PC-3 (cell line): ENCODE results near the gene RNU6-1. TPM values are rescaled to one million over a fixed set of nuclear protein-coding genes. Genes with fewer than 3 reads are reported as not detected.

Experiments
- ATAC-seq: fragments of 200-7000 bp; cut with Tn5 transposase; 2 replicates; pipeline ENCODE4 v1.9.1; 2020; ENCODE audit warnings: mild to moderate bottlenecking, moderate library complexity
- BruUV-seq: library from RNA; stranded (reverse); fragments of 400-500 nt; replicated peaks from 2 replicates; lab custom pipeline; 2021; lab: Mats Ljungman, UMichigan
- CTCF ChIA-PET: fragments of 300-600 bp; sonication (Branson Sonifier 250); formaldehyde crosslinking; loops from one replicate; lab custom pipeline; 2022; ENCODE audit warnings: antibody characterized with exemption; lab: Charles Lee
- POLR2A ChIA-PET: fragments of 300-600 bp; sonication (Branson Sonifier 250); formaldehyde crosslinking; loops from one replicate; lab custom pipeline; 2022; ENCODE audit warnings: antibody characterized with exemption; ENCODE audit not compliant: unreplicated experiment; lab: Charles Lee
- DNase-seq: peaks from one replicate; pipeline ENCODE4 v3.0.0-alpha.2; 2015
- H2AFZ ChIP-seq: fragments of 300-600 bp; sonication (generic); 2 replicates; pipeline ENCODE4 v1.6.0; 2016; ENCODE audit warnings: antibody characterized with exemption, low read length
- H3F3A ChIP-seq: fragments of 300-600 bp; sonication (generic); one replicate; pipeline ENCODE4 v1.6.0; 2017; ENCODE audit warnings: antibody characterized with exemption, low read length, control low read depth, mild to moderate bottlenecking; ENCODE audit not compliant: unreplicated experiment
- H3K27ac ChIP-seq: fragments of 300-600 bp; sonication (generic); 2 replicates; pipeline ENCODE4 v1.5.1; 2016; ENCODE audit warnings: mild to moderate bottlenecking, low read length
- H3K27me3 ChIP-seq: fragments of 300-600 bp; sonication (generic); 2 replicates; pipeline ENCODE4 v1.6.1; 2016; ENCODE audit warnings: low read length, mixed read lengths
- H3K36me3 ChIP-seq: fragments of 300-600 bp; sonication (generic); 2 replicates; pipeline ENCODE4 v1.6.1; 2016; ENCODE audit warnings: low read depth, mixed run types, low read length, mixed read lengths
- H3K4me1 ChIP-seq: fragments of 300-600 bp; sonication (generic); 2 replicates; pipeline ENCODE4 v1.5.1; 2016; ENCODE audit warnings: low read length; ENCODE audit not compliant: insufficient read depth
- H3K4me2 ChIP-seq: fragments of 300-600 bp; sonication (generic); 2 replicates; pipeline ENCODE4 v1.6.0; 2016; ENCODE audit warnings: low read length
- H3K4me3 ChIP-seq: fragments of 300-600 bp; sonication (generic); 2 replicates; pipeline ENCODE4 v1.5.1; 2016; ENCODE audit warnings: mild to moderate bottlenecking, low read length, mixed read lengths
- H3K79me2 ChIP-seq: fragments of 300-600 bp; sonication (generic); 2 replicates; pipeline ENCODE4 v1.6.1; 2017; ENCODE audit warnings: low read length, mixed read lengths
- H3K9ac ChIP-seq: fragments of 300-600 bp; sonication (generic); 2 replicates; pipeline ENCODE4 v1.6.0; 2016; ENCODE audit warnings: mild to moderate bottlenecking, low read length
- H3K9me2 ChIP-seq: fragments of 300-600 bp; sonication (generic); replicated peaks from 2 replicates; pipeline ENCODE4 v1.6.1; 2016; ENCODE audit warnings: mixed run types, low read length, mixed read lengths
- H3K9me3 ChIP-seq: fragments of 300-600 bp; sonication (generic); 2 replicates; pipeline ENCODE4 v1.6.1; 2016; ENCODE audit warnings: low read length, mixed read lengths
- H4K20me1 ChIP-seq: fragments of 300-600 bp; sonication (generic); 2 replicates; pipeline ENCODE4 v1.6.1; 2016; ENCODE audit warnings: low read length, mixed read lengths
- EZH2 ChIP-seq: fragments of 300-600 bp; sonication (generic); IDR thresholded peaks from one replicate; pipeline ENCODE4 v1.6.1; 2017; ENCODE audit warnings: antibody characterized with exemption, mild to moderate bottlenecking, low read length; ENCODE audit not compliant: unreplicated experiment
- EZH2phosphoT487 ChIP-seq: fragments of 300-600 bp; sonication (generic); IDR thresholded peaks from 2 replicates; pipeline ENCODE4 v1.6.1; 2018; ENCODE audit warnings: mild to moderate bottlenecking, antibody characterized with exemption, low read length, borderline replicate concordance
- intact Hi-C: fragments of 100-400 bp; cut with micrococcal nuclease; formaldehyde crosslinking; loops from 2 replicates; pipeline ENCODE4 v1.9.0; 2023
- total RNA-seq: library from RNA; depleted of rRNA; stranded (reverse); fragments of >200 nt; gene quantifications from 2 replicates; pipeline ENCODE4 v1.2.3, GENCODE V29; 2014
- TF ChIP-seq, protein P1 (sequence below): fragments of 300-600 bp; sonication (generic); conservative IDR thresholded peaks from 2 replicates; pipeline ENCODE4 v1.5.1; 2017; ENCODE audit warnings: antibody characterized with exemption, low read depth, mild to moderate bottlenecking, low read length

Gene RNU6-1
- total RNA-seq, 1 experiment from 2014 or later, result not detected

DNA sequence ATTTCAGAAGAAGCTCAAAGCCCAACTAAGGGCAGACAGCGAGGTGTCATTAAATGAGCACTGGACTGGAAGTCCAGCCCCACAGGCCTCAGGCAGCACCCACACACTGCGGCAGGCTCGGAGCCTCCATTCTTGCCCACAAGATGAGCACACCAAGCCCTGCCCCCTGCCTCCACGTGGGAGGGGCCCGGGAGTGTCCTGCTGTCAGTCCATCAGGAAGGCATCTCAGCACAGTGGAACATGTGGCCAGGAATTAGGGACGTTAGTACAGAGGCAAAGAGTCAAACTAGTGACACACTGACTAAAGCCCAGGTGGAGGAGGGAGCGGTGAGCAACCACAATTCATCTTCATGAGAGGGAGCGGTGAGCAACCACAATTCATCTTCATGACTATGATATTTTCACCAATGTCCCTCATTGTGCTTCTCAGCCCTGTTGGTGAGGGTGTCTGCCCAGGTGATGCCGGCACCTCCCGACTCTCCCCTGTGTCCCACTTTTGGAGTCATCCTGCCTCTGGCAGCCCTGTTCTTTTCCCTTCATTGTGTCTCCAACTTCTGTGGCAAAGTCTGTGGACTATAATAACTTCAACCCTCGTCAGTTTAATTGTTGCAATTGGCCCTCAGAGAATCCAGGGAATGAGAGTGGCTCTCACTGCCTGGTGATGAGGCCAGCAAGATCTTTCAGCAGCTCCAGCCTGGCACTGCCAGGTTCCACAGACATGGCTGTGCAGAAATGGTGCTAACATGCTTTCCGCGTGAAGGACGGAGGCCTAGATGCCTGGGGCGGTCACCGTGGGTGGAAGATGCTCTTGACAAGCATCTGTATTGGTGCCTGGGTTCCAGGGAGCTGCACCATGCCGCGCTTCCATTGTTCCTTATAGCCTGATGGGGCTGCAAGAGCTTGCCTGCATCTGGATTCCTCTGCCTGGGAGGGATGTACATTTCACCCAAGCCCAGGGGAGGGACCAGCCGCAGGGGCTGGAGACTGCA is 37.6 kb downstream of the RNU6-1 start:
- Histone ChIP-seq H3K79me2 (no peaks in the 10 kb centered on the region), H3K9me3 (no peaks in the 10 kb centered on the region), H3K27me3 (no peaks in the 10 kb centered on the region), H4K20me1 (no peaks in the 10 kb centered on the region), H3K4me2 (no peak overlapping the region), H3K36me3 (no peaks in the 10 kb centered on the region), H3K9ac (no peak overlapping the region), H3K9me2 (no peaks in the 10 kb centered on the region), H3K27ac (no peak overlapping the region), H3F3A (no peaks in the 10 kb centered on the region), H3K4me3 (no peak overlapping the region), H3K4me1 (no peaks in the 10 kb centered on the region), H2AFZ (no peak overlapping the region)
- POLR2A ChIA-PET, result no interaction called here
- CTCF ChIA-PET, result no interaction called here
- BruUV-seq, result no TSS peak
- no peak for ATAC-seq
- intact Hi-C loops, result no loop called here
- DNase-seq, result no peak
- TF ChIP-seq EZH2, result no peak

DNA sequence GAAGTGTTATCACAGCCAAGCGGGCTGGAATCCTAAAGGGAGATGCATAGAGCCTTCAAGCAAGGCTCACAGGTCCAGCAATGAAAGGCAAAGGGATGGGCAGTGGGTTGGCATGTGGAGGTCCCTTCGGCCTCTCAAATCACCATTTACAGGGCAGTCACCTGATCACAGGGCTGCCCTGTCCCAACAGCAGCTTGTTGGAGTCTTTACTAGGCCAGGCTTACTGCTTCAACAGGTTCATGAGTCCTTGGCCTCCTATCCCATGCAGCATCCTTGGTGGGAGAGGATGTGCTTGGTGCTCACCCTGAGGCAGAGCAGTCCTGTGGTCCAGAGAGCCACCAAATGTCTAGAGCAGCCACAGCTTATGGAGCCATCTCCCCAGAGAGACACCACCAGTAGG is 38.7 kb downstream of the RNU6-1 start:
- no peaks in the 10 kb centered on the region for H4K20me1 ChIP-seq
- no peak for TF ChIP-seq EZH2
- TF ChIP-seq, protein P1, sequence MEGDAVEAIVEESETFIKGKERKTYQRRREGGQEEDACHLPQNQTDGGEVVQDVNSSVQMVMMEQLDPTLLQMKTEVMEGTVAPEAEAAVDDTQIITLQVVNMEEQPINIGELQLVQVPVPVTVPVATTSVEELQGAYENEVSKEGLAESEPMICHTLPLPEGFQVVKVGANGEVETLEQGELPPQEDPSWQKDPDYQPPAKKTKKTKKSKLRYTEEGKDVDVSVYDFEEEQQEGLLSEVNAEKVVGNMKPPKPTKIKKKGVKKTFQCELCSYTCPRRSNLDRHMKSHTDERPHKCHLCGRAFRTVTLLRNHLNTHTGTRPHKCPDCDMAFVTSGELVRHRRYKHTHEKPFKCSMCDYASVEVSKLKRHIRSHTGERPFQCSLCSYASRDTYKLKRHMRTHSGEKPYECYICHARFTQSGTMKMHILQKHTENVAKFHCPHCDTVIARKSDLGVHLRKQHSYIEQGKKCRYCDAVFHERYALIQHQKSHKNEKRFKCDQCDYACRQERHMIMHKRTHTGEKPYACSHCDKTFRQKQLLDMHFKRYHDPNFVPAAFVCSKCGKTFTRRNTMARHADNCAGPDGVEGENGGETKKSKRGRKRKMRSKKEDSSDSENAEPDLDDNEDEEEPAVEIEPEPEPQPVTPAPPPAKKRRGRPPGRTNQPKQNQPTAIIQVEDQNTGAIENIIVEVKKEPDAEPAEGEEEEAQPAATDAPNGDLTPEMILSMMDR, result no peak
- no peak for TF ChIP-seq EZH2phosphoT487
- H3K79me2 ChIP-seq, result no peaks in the 10 kb centered on the region
- no peaks in the 10 kb centered on the region for H3K9me3 ChIP-seq
- H3K9me2 ChIP-seq, result no peaks in the 10 kb centered on the region
- no peaks in the 10 kb centered on the region for H3K27me3 ChIP-seq
- no peaks in the 10 kb centered on the region for H3K4me1 ChIP-seq
- H3K27ac ChIP-seq, result no peak overlapping the region
- intact Hi-C loops, result no loop called here
- no peaks in the 10 kb centered on the region for H3K36me3 ChIP-seq
- ATAC-seq, result no peak
- POLR2A ChIA-PET, result no interaction called here
- H3K9ac ChIP-seq, result no peak overlapping the region
- CTCF ChIA-PET, result no interaction called here
- no peak overlapping the region for H3K4me2 ChIP-seq
- no TSS peak for BruUV-seq
- H3F3A ChIP-seq, result no peaks in the 10 kb centered on the region
- H3K4me3 ChIP-seq, result no peak overlapping the region
- H2AFZ ChIP-seq, result no peak overlapping the region
- DNase-seq, result no peak

- Histone ChIP-seq H3F3A (no peaks in the 10 kb centered on the region), H3K79me2 (no peaks in the 10 kb centered on the region), H3K4me1 (no peaks in the 10 kb centered on the region), H3K9ac (no peak overlapping the region), H3K27me3 (no peaks in the 10 kb centered on the region), H2AFZ (no peak overlapping the region), H3K9me3 (no peaks in the 10 kb centered on the region), H3K36me3 (no peaks in the 10 kb centered on the region), H3K9me2 (no peaks in the 10 kb centered on the region), H3K4me2 (no peak overlapping the region), H3K4me3 (no peak overlapping the region), H4K20me1 (no peaks in the 10 kb centered on the region), H3K27ac (no peak overlapping the region)
- no peak for DNase-seq
- intact Hi-C loops, result no loop called here
- TF ChIP-seq EZH2phosphoT487 (no peak), EZH2 (no peak)
- TF ChIP-seq, protein P1, result no peak
- BruUV-seq, result no TSS peak
- CTCF ChIA-PET, result no interaction called here
- POLR2A ChIA-PET, result no interaction called here
- no peak for ATAC-seq
These were observed 40.0 kb downstream of the RNU6-1 start for GRCh38 chr15:67799801-67800205.
